Mesothelial cell of epicardium (in vitro differentiated cells): Measurements from ENCODE around the gene OLFM2. TPM values are rescaled to one million over a fixed set of nuclear protein-coding genes. Genes with fewer than 3 reads are reported as not detected.

Experiments
- DNase-seq, 2 experiments: peaks; one replicate each; pipeline ENCODE4 v3.0.0; 2021; ENCODE audit warnings: low spot score in 2 of 2; ENCODE audit not compliant: unreplicated experiment in 2 of 2
- H3K27ac Mint-ChIP-seq: 2 replicates; pipeline ENCODE4 v1.8.0; 2021; ENCODE audit warnings: mixed read lengths
- H3K27me3 Mint-ChIP-seq: 2 replicates; pipeline ENCODE4 v1.8.0; 2021; ENCODE audit warnings: low read depth, mixed read lengths
- H3K36me3 Mint-ChIP-seq: 2 replicates; pipeline ENCODE4 v1.8.0; 2021; ENCODE audit warnings: mixed read lengths
- H3K4me1 Mint-ChIP-seq: 2 replicates; pipeline ENCODE4 v1.8.0; 2021; ENCODE audit warnings: mixed read lengths
- H3K4me3 Mint-ChIP-seq: 2 replicates; pipeline ENCODE4 v1.8.0; 2021; ENCODE audit warnings: mild to moderate bottlenecking, moderate library complexity, mixed read lengths
- H3K9me3 Mint-ChIP-seq: 2 replicates; pipeline ENCODE4 v1.8.0; 2021; ENCODE audit warnings: mixed read lengths
- total RNA-seq: library from RNA; stranded (reverse); gene quantifications from 3 replicates; pipeline ENCODE4 v1.2.1, GENCODE V29; 2021
- TF ChIP-seq, protein P1 (sequence below): fragments of 200-600 bp; sonication (generic); IDR thresholded peaks from one replicate; pipeline ENCODE4 v1.5.0; 2021; ENCODE audit warnings: antibody characterized with exemption; ENCODE audit not compliant: unreplicated experiment

The OLFM2 gene
- total RNA-seq, 1 donor from 2014 or later = 99.2 TPM

DNA sequence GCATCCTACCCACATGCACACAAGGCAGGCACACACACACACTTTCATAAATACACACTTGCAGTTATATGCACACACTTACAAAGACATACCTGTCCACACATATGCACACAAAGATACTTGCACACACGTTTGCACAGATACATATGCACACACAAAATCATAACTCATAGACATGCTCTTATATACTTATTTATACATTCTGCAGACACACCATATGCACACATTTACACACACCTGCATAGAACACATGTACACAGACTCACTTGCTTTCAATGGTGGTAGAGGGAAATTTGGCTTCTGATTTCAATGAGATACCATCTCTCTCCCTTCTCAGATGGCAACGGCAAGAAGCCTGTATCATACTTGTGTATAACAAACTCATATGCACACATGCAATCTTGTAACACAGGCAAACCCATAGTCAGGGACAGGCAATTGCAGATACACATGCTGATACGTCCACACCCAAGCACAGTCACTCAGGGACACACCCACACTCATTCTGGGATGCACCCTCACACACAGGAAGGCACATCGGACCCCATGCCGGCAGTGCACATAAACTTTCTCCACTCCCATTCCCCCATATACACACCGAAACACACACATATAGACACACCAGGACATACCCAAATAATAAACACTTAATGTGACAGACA lies 24.7 kb downstream of the OLFM2 start:
- no peaks in the 10 kb centered on the region for H3K27me3 Mint-ChIP-seq
- TF ChIP-seq, protein P1, sequence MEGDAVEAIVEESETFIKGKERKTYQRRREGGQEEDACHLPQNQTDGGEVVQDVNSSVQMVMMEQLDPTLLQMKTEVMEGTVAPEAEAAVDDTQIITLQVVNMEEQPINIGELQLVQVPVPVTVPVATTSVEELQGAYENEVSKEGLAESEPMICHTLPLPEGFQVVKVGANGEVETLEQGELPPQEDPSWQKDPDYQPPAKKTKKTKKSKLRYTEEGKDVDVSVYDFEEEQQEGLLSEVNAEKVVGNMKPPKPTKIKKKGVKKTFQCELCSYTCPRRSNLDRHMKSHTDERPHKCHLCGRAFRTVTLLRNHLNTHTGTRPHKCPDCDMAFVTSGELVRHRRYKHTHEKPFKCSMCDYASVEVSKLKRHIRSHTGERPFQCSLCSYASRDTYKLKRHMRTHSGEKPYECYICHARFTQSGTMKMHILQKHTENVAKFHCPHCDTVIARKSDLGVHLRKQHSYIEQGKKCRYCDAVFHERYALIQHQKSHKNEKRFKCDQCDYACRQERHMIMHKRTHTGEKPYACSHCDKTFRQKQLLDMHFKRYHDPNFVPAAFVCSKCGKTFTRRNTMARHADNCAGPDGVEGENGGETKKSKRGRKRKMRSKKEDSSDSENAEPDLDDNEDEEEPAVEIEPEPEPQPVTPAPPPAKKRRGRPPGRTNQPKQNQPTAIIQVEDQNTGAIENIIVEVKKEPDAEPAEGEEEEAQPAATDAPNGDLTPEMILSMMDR = no peak
- no peak overlapping the region for H3K4me3 Mint-ChIP-seq
- no peak for DNase-seq
- H3K9me3 Mint-ChIP-seq = no peaks in the 10 kb centered on the region
- H3K27ac Mint-ChIP-seq = no peak overlapping the region
- peaks cover 12% of the 10 kb centered on the region for H3K4me1 Mint-ChIP-seq
- peaks cover 7% of the 10 kb centered on the region for H3K36me3 Mint-ChIP-seq

DNA sequence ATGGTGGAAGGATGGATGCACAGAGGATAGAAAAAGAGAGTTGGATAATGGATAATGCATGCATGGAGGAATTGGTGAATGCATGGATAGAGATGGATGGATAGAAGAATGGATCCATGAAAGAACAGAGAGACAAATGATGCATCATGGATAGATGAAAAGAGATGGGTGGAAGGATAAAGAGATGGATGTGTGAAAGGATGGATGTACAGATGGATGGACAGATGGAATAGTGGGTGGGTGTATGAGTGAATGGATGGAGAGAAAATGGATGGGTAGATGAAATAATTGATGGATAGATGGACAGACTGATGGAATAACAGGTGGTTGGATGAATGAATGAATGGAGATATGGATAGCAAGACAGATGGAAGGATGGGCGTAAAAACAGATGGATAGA lies 25.7 kb downstream of the OLFM2 start:
- Mint-ChIP-seq H3K4me3 (no peak overlapping the region), H3K27ac (no peak overlapping the region), H3K9me3 (no peaks in the 10 kb centered on the region), H3K36me3 (peaks cover 9% of the 10 kb centered on the region), H3K27me3 (no peaks in the 10 kb centered on the region), H3K4me1 (peaks cover 12% of the 10 kb centered on the region)
- DNase-seq = no peak
- TF ChIP-seq, protein P1 = no peak

DNA sequence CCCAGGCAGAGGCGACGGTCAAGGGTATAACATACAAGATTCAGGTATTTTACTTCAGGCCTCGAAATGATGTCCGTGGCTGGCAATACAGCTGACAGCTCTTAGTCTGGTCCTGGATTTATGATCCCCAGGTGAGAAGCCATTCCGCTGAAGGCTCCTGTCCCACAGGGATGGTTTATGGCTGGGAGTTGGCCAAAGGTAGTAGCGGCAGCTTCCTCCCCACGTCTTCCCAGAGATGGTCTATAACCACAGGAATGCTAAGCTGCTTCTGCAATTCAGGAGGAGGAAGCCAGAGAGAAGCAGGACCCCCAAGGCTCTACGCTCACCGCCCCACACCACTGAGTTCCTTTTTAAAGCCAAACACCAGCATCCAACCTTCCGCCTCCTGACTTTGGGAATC lies 27.1 kb downstream of the OLFM2 start:
- TF ChIP-seq, protein P1 = no peak
- Mint-ChIP-seq H3K4me1 (peaks cover 12% of the 10 kb centered on the region), H3K36me3 (peaks cover 11% of the 10 kb centered on the region), H3K27me3 (no peaks in the 10 kb centered on the region), H3K9me3 (no peaks in the 10 kb centered on the region), H3K27ac (no peak overlapping the region), H3K4me3 (no peak overlapping the region)
- no peak for DNase-seq

DNA sequence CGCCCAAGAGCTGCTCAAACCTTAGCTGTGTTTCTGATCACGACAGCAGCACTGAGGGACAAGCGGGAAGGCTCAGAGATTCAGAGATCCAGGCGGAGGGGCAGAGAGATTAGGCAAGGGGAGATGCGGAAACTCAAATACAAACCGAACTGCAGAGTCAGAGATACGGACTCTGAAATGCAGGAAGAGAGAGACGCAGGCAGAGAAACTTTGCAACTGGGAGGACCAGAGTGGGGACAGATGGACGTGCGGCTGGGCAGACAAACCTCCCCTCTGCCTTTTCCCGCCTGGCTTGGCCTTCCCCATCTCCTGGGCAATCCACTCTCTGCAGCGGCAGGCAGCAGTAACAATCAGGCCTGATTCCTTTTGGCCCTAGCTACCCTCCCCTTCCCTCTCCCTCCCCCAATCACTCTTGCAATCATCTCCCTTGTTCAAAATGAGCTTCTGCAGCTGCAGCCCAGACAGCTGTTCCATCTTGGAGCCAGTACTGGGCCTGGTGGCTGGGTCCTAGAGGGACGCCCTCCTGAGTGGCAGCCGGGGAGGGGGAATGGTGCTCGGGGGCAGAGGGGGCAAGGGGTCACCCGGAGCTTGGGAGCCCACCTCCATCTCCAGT lies 29.7 kb downstream of the OLFM2 start:
- Mint-ChIP-seq H3K27me3 (no peaks in the 10 kb centered on the region), H3K4me3 (no peak overlapping the region), H3K27ac (no peak overlapping the region), H3K4me1 (peaks cover 8% of the 10 kb centered on the region), H3K36me3 (peaks cover 11% of the 10 kb centered on the region), H3K9me3 (no peaks in the 10 kb centered on the region)
- no peak for DNase-seq
- TF ChIP-seq, protein P1 = no peak

DNA sequence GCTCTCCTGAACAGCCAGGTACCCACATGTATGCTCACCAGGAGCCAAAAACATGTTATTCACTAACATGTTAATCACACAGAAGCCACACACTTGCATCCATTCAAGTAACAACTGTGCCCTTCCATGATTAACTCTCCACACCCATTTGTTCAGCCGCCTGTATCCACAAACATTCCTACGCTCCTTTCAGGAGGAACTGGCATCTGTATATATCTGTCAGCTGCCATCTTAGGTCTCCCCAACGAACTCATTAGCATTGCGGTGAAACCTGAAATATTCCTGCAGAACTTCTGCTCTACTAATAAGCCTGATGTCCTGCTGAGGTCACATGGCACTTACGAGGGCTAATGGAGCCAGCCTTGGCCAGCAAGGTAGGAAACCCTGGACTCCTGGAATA lies 33.0 kb downstream of the OLFM2 start:
- H3K36me3 Mint-ChIP-seq = peaks cover 7% of the 10 kb centered on the region
- no peak overlapping the region for H3K27ac Mint-ChIP-seq
- no peak for DNase-seq
- no peaks in the 10 kb centered on the region for H3K27me3 Mint-ChIP-seq
- peaks cover 3% of the 10 kb centered on the region for H3K4me1 Mint-ChIP-seq
- H3K9me3 Mint-ChIP-seq = no peaks in the 10 kb centered on the region
- H3K4me3 Mint-ChIP-seq = no peak overlapping the region
- TF ChIP-seq, protein P1 = no peak
